Neural progenitor cell (in vitro differentiated cells): ENCODE data around the gene LPCAT4.

Source experiments
- EZH2 ChIP-seq: fragments of 200-600 bp; sonication (generic); IDR thresholded peaks from 2 replicates; pipeline ENCODE4 v1.6.1; 2017; ENCODE audit warnings: antibody characterized with exemption, mild to moderate bottlenecking, moderate library complexity
- EZH2phosphoT487 ChIP-seq: fragments of 200-600 bp; sonication (generic); IDR thresholded peaks from 2 replicates; pipeline ENCODE4 v1.6.1; 2017; ENCODE audit warnings: antibody characterized with exemption
- TF ChIP-seq, protein P1 (sequence below): fragments of 200-600 bp; sonication (generic); IDR thresholded peaks from 2 replicates; pipeline ENCODE4 v1.5.1; 2017; ENCODE audit warnings: antibody characterized with exemption, mild to moderate bottlenecking

DNA sequence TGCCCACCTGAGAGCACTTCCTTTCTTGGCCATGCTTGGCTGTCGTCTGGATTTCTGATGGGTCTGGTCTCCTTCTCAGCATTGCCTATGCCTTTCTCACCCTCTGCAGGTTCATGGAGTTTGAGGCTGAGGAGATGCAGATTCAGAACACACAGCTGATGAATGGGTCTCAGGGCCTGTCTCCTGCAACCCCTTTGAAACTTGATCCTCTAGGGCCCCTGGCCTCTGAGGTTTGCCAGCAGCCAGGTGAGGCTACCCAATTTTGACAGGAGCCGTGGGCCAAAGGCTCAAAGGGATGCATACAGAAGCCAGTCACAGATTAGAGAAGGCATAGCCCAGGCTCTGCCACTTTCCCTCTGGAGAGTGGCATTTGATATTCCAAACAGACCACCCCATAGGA is 13.4 kb downstream of the LPCAT4 start:
- TF ChIP-seq, protein P1, sequence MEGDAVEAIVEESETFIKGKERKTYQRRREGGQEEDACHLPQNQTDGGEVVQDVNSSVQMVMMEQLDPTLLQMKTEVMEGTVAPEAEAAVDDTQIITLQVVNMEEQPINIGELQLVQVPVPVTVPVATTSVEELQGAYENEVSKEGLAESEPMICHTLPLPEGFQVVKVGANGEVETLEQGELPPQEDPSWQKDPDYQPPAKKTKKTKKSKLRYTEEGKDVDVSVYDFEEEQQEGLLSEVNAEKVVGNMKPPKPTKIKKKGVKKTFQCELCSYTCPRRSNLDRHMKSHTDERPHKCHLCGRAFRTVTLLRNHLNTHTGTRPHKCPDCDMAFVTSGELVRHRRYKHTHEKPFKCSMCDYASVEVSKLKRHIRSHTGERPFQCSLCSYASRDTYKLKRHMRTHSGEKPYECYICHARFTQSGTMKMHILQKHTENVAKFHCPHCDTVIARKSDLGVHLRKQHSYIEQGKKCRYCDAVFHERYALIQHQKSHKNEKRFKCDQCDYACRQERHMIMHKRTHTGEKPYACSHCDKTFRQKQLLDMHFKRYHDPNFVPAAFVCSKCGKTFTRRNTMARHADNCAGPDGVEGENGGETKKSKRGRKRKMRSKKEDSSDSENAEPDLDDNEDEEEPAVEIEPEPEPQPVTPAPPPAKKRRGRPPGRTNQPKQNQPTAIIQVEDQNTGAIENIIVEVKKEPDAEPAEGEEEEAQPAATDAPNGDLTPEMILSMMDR: no peak
- TF ChIP-seq EZH2phosphoT487 (no peak), EZH2 (no peak)
